Neural cell (in vitro differentiated cells): ENCODE data around the gene ALDOA. TPM values are rescaled to one million over a fixed set of nuclear protein-coding genes. Genes with fewer than 3 reads are reported as not detected.

Experiments
- H2AFZ ChIP-seq: fragments of 200-600, 300-800 bp; sonication (generic), shearing (Covaris generic); 2 replicates; pipeline ENCODE4 v1.6.0; 2014; ENCODE audit warnings: low read depth, mild to moderate bottlenecking, antibody characterized with exemption, low read length, moderate library complexity
- H3F3A ChIP-seq: fragments of 200-600 bp; shearing (Covaris generic); 2 replicates; pipeline ENCODE4 v1.6.1; 2016; ENCODE audit warnings: mild to moderate bottlenecking, moderate library complexity, mixed read lengths, antibody characterized with exemption, low read length; ENCODE audit not compliant: insufficient read depth, poor library complexity, severe bottlenecking
- H3K27ac ChIP-seq: fragments of 200-600, 300-800 bp; sonication (generic), shearing (Covaris generic); 2 replicates; pipeline ENCODE4 v1.5.1; 2014; ENCODE audit warnings: mild to moderate bottlenecking, low read length, moderate library complexity
- H3K27me3 ChIP-seq: fragments of 300-800, 200-600 bp; sonication (generic), shearing (Covaris generic); 2 replicates; pipeline ENCODE4 v1.6.0; 2014; ENCODE audit warnings: mild to moderate bottlenecking, low read depth, low read length, moderate library complexity; ENCODE audit not compliant: insufficient read depth
- H3K36me3 ChIP-seq: fragments of 300-800, 200-600 bp; sonication (generic), shearing (Covaris generic); 2 replicates; pipeline ENCODE4 v1.5.1; 2014; ENCODE audit warnings: mild to moderate bottlenecking, antibody characterized with exemption, low read length, moderate library complexity; ENCODE audit not compliant: insufficient read depth
- H3K4me2 ChIP-seq: fragments of 300-800, 200-600 bp; sonication (generic), shearing (Covaris generic); 2 replicates; pipeline ENCODE4 v1.6.0; 2014; ENCODE audit warnings: mild to moderate bottlenecking, low read length
- H3K4me3 ChIP-seq: fragments of 300-800, 200-600 bp; sonication (generic), shearing (Covaris generic); 2 replicates; pipeline ENCODE4 v1.5.1; 2014; ENCODE audit warnings: mild to moderate bottlenecking, low read length, moderate library complexity
- H3K79me2 ChIP-seq: fragments of 200-600 bp; shearing (Covaris generic); replicated peaks from 2 replicates; pipeline ENCODE4 v1.6.0; 2014; ENCODE audit warnings: mild to moderate bottlenecking, low read length, moderate library complexity; ENCODE audit not compliant: insufficient read depth
- H3K9ac ChIP-seq: fragments of 300-800, 200-600 bp; sonication (generic), shearing (Covaris generic); 2 replicates; pipeline ENCODE4 v1.6.1; 2016; ENCODE audit warnings: mild to moderate bottlenecking, low read length, mixed read lengths
- H3K9me2 ChIP-seq: fragments of 200-600 bp; shearing (Covaris generic); 2 replicates; pipeline ENCODE4 v1.6.1; 2016; ENCODE audit warnings: mild to moderate bottlenecking, low read length, mixed read lengths; ENCODE audit not compliant: insufficient read depth
- H3K9me3 ChIP-seq: fragments of 200-600, 300-800 bp; sonication (generic), shearing (Covaris generic); 2 replicates; pipeline ENCODE4 v1.6.1; 2016; ENCODE audit warnings: mild to moderate bottlenecking, mixed run types, low read length, moderate library complexity, mixed read lengths
- H4K20me1 ChIP-seq: fragments of 200-600 bp; shearing (Covaris generic); 2 replicates; pipeline ENCODE4 v1.6.1; 2016; ENCODE audit warnings: mild to moderate bottlenecking, mixed run types; ENCODE audit not compliant: insufficient read depth
- EP300 ChIP-seq: fragments of 450-650 bp; conservative IDR thresholded peaks from 2 replicates; pipeline ENCODE4 v1.6.1; 2014; ENCODE audit warnings: antibody characterized with exemption, mild to moderate bottlenecking, moderate library complexity; ENCODE audit not compliant: poor library complexity, severe bottlenecking
- EZH2 ChIP-seq: fragments of 200-600, 300-800 bp; shearing (Covaris generic), sonication (generic); IDR thresholded peaks from 2 replicates; pipeline ENCODE4 v1.6.1; 2014; ENCODE audit warnings: antibody characterized with exemption, low read length, borderline replicate concordance, mild to moderate bottlenecking; ENCODE audit not compliant: insufficient read depth, poor library complexity, severe bottlenecking
- MXI1 ChIP-seq: fragments of 450-650 bp; conservative IDR thresholded peaks from 2 replicates; pipeline ENCODE4 v1.6.1; 2014; ENCODE audit warnings: antibody characterized with exemption, mild to moderate bottlenecking; ENCODE audit not compliant: poor library complexity, severe bottlenecking
- POLR2AphosphoS5 ChIP-seq: IDR thresholded peaks from 2 replicates; pipeline ENCODE4 v1.6.1; 2012
- RAD21 ChIP-seq: fragments of 450-650 bp; conservative IDR thresholded peaks from 2 replicates; pipeline ENCODE4 v1.6.1; 2014; ENCODE audit warnings: antibody characterized with exemption, mild to moderate bottlenecking, moderate library complexity
- SMC3 ChIP-seq: fragments of 450-650 bp; conservative IDR thresholded peaks from 2 replicates; pipeline ENCODE4 v1.6.1; 2014; ENCODE audit warnings: antibody characterized with exemption, mild to moderate bottlenecking, moderate library complexity; ENCODE audit not compliant: poor library complexity
- TAF1 ChIP-seq: IDR thresholded peaks from 2 replicates; pipeline ENCODE4 v1.6.1; 2012; ENCODE audit warnings: low read depth
- polyA plus RNA-seq: library from polyadenylated mRNA; depleted of rRNA; stranded (reverse); fragments of >200 nt; gene quantifications from 2 replicates; pipeline ENCODE4 v1.2.3, GENCODE V29; 2014
- TF ChIP-seq, protein P1 (sequence below): IDR thresholded peaks from 2 replicates; pipeline ENCODE4 v1.6.1; 2012; ENCODE audit warnings: borderline replicate concordance
- TF ChIP-seq, protein P2 (sequence below): fragments of 450-650 bp; IDR thresholded peaks from 2 replicates; pipeline ENCODE4 v1.5.1; 2014; ENCODE audit warnings: antibody characterized with exemption, mild to moderate bottlenecking, moderate library complexity; ENCODE audit not compliant: poor library complexity, severe bottlenecking

ALDOA gene
- polyA plus RNA-seq, 1 donor from 2014 or later: 59.3 TPM

DNA sequence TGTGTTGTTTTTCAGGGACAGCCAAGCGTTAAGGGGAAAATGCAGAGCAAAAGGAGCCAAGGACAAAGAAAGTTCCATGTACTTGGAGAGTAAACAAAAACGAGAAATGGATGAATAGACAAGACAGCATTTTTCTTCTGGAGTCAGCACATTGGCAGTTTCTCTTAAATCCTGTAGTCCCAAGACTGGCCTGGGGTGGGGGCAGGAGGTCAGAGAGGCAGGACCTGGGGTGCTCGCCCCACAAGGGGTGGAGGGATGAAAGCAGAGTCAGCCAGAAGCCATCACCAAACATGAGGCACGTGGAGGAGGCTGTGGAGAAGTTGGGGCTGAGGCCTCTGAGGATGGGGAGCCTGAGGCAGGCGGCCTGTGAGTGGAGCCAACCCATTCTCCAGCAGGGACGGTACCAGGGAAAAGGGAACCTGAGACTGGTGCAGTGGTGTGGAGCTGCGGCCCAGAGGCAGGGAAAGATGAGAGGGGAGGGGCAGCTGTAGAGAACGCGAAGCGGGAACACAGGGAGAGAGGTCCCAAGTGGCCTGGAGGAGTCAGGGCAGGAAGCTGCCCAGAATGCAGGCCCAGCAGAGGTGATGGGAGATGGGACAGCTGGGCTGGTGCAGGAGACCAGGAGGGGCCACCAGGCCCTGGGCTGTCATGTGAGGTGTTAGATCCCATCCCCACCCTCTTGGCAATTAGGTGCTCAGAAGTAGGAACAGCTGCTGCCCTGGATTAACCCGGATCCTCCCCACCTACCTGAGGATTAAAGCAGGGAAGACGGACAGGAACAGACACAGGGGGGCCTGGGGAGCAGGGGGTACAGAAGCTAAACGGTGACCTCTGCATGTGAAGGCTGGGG, 37.7 kb upstream of the ALDOA start:
- no peak overlapping the region for H3K4me2 ChIP-seq
- TF ChIP-seq TAF1 (no peak), EP300 (no peak), RAD21 (no peak), POLR2AphosphoS5 (no peak), MXI1 (no peak), EZH2 (no peak), SMC3 (no peak)
- TF ChIP-seq, protein P1, sequence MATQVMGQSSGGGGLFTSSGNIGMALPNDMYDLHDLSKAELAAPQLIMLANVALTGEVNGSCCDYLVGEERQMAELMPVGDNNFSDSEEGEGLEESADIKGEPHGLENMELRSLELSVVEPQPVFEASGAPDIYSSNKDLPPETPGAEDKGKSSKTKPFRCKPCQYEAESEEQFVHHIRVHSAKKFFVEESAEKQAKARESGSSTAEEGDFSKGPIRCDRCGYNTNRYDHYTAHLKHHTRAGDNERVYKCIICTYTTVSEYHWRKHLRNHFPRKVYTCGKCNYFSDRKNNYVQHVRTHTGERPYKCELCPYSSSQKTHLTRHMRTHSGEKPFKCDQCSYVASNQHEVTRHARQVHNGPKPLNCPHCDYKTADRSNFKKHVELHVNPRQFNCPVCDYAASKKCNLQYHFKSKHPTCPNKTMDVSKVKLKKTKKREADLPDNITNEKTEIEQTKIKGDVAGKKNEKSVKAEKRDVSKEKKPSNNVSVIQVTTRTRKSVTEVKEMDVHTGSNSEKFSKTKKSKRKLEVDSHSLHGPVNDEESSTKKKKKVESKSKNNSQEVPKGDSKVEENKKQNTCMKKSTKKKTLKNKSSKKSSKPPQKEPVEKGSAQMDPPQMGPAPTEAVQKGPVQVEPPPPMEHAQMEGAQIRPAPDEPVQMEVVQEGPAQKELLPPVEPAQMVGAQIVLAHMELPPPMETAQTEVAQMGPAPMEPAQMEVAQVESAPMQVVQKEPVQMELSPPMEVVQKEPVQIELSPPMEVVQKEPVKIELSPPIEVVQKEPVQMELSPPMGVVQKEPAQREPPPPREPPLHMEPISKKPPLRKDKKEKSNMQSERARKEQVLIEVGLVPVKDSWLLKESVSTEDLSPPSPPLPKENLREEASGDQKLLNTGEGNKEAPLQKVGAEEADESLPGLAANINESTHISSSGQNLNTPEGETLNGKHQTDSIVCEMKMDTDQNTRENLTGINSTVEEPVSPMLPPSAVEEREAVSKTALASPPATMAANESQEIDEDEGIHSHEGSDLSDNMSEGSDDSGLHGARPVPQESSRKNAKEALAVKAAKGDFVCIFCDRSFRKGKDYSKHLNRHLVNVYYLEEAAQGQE: no peak
- TF ChIP-seq, protein P2, sequence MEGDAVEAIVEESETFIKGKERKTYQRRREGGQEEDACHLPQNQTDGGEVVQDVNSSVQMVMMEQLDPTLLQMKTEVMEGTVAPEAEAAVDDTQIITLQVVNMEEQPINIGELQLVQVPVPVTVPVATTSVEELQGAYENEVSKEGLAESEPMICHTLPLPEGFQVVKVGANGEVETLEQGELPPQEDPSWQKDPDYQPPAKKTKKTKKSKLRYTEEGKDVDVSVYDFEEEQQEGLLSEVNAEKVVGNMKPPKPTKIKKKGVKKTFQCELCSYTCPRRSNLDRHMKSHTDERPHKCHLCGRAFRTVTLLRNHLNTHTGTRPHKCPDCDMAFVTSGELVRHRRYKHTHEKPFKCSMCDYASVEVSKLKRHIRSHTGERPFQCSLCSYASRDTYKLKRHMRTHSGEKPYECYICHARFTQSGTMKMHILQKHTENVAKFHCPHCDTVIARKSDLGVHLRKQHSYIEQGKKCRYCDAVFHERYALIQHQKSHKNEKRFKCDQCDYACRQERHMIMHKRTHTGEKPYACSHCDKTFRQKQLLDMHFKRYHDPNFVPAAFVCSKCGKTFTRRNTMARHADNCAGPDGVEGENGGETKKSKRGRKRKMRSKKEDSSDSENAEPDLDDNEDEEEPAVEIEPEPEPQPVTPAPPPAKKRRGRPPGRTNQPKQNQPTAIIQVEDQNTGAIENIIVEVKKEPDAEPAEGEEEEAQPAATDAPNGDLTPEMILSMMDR: no peak
- no peak overlapping the region for H3K9ac ChIP-seq
- H3K27ac ChIP-seq: no peak overlapping the region
- no peaks in the 10 kb centered on the region for H3K9me2 ChIP-seq
- peaks cover 8% of the 10 kb centered on the region for H3K79me2 ChIP-seq
- no peaks in the 10 kb centered on the region for H3F3A ChIP-seq
- no peaks in the 10 kb centered on the region for H4K20me1 ChIP-seq
- H2AFZ ChIP-seq: no peak overlapping the region
- H3K4me3 ChIP-seq: peak overlapping the region; percentile 92
- H3K36me3 ChIP-seq: no peaks in the 10 kb centered on the region
- H3K9me3 ChIP-seq: no peaks in the 10 kb centered on the region
- H3K27me3 ChIP-seq: no peaks in the 10 kb centered on the region

DNA sequence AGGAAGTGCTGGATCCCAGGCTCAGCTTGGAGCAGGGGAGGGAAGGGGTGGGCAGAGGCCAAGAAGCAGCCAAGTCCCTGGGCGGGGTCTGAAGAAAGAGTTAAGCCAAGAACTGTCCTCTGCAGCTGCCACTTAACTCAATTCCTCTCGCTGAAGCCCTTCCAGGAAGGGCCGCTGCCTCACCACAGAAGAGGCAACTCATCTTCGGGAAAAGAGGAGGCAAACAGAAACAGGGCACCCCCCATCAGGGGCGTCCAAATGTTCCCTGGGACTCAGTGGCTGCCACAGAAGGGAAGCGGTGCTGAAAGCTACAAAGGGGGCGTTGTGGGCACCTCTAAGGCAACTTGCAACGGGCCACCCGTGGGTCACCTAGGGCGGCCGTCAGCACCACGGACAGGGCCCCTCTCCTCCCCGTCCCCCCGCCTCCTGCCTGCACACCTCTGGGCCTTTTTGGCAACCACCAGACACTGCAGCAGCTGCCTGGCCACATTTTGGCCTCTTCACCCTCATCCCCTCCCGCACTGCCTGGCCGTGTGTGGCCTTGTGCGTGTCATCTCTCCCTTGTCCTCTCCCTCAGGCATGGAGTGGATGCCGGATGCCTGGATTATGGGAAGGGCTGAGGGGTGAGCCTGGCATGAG, 37.0 kb upstream of the ALDOA start:
- no peaks in the 10 kb centered on the region for H3K36me3 ChIP-seq
- H4K20me1 ChIP-seq: no peaks in the 10 kb centered on the region
- H2AFZ ChIP-seq: no peak overlapping the region
- H3K4me2 ChIP-seq: no peak overlapping the region
- TF ChIP-seq, protein P2: no peak
- TF ChIP-seq TAF1 (no peak), MXI1 (no peak), POLR2AphosphoS5 (no peak), EZH2 (no peak), RAD21 (no peak), SMC3 (no peak), EP300 (no peak)
- TF ChIP-seq, protein P1: no peak
- peak overlapping the region; percentile 41 for H3K9ac ChIP-seq
- H3K27me3 ChIP-seq: no peaks in the 10 kb centered on the region
- no peaks in the 10 kb centered on the region for H3K9me3 ChIP-seq
- no peaks in the 10 kb centered on the region for H3F3A ChIP-seq
- H3K79me2 ChIP-seq: peaks cover 8% of the 10 kb centered on the region
- H3K9me2 ChIP-seq: no peaks in the 10 kb centered on the region
- H3K4me3 ChIP-seq: peak overlapping the region; percentile 92
- H3K27ac ChIP-seq: no peak overlapping the region
